ENCODE data around the gene TNFRSF13B. TPM values are rescaled to one million over a fixed set of nuclear protein-coding genes. Genes with fewer than 3 reads are reported as not detected.
A peak's percentile ranks its signal among the peaks of the same experiment; 100 is the strongest.
"Not testable (repeated sequence)": the region's sequence is repeated elsewhere in the genome, so short reads cannot be mapped to it uniquely, and the experiment has no call there.

TNFRSF13B gene
- total RNA-seq, 1 experiment from 2014 or later = not detected

GRCh38 chr17:17007891-17008290 lies 36.0 kb upstream of the TNFRSF13B start:
- not testable (repeated sequence) for DNase-seq (ENCODE audit: low read depth)

- not testable (repeated sequence) for DNase-seq (ENCODE audit: low read depth)
Measured at GRCh38 chr17:17004997-17005614, 33.2 kb upstream of the TNFRSF13B start.

- DNase-seq (ENCODE audit: low read depth) = no peak
Measured at GRCh38 chr17:17004251-17004996, 32.5 kb upstream of the TNFRSF13B start.

- DNase-seq (ENCODE audit: low read depth) = not testable (repeated sequence)
Measured at GRCh38 chr17:17002731-17003715, 31.1 kb upstream of the TNFRSF13B start.

GRCh38 chr17:17001874-17002520 lies 30.1 kb upstream of the TNFRSF13B start:
- DNase-seq (ENCODE audit: low read depth) = peak; percentile 68

GRCh38 chr17:17001076-17001777 lies 29.3 kb upstream of the TNFRSF13B start:
- DNase-seq (ENCODE audit: low read depth) = no peak

- no peak for DNase-seq (ENCODE audit: low read depth)
Measured at GRCh38 chr17:16999931-17000625, 28.2 kb upstream of the TNFRSF13B start.

- DNase-seq (ENCODE audit: low read depth) = no peak
Measured at GRCh38 chr17:16997514-16998429, 25.9 kb upstream of the TNFRSF13B start.

GRCh38 chr17:16996726-16997125 lies 24.8 kb upstream of the TNFRSF13B start:
- DNase-seq (ENCODE audit: low read depth) = not testable (repeated sequence)

GRCh38 chr17:16995930-16996329 lies 24.0 kb upstream of the TNFRSF13B start:
- DNase-seq (ENCODE audit: low read depth) = no peak

- no peak for DNase-seq (ENCODE audit: low read depth)
Measured at GRCh38 chr17:16994631-16995030, 22.7 kb upstream of the TNFRSF13B start.

GRCh38 chr17:16991349-16992009 lies 19.6 kb upstream of the TNFRSF13B start:
- peak; percentile 42 for DNase-seq (ENCODE audit: low read depth)

GRCh38 chr17:16989953-16990860 lies 18.3 kb upstream of the TNFRSF13B start:
- peak; percentile 38 for DNase-seq (ENCODE audit: low read depth)

GRCh38 chr17:16989230-16989952 lies 17.5 kb upstream of the TNFRSF13B start:
- DNase-seq (ENCODE audit: low read depth) = no peak

- peak; percentile 44 for DNase-seq (ENCODE audit: low read depth)
Measured at GRCh38 chr17:16988749-16989229, 16.9 kb upstream of the TNFRSF13B start.

Measured in HT1080 (cell line).